GM11168 (cell line): ENCODE data around the gene RNF5.

Source experiments
- in situ Hi-C: fragments of 300-500 bp; cut with MboI; formaldehyde crosslinking; loops from one replicate; pipeline ENCODE4 v1.12.0; 2022; ENCODE audit warnings: low sequenced_read_pairs; ENCODE audit not compliant: unreplicated experiment

RNF5 gene

GRCh38 chr6:32151863-32152768 lies 26.1 kb upstream of the RNF5 start, which contains the start of gene PRRT1:
PRRT1 (minus strand) TSS chr6:32151939; CDS start chr6:32151827, 112 bp downstream.
- in situ Hi-C loops: no loop called here

DNA sequence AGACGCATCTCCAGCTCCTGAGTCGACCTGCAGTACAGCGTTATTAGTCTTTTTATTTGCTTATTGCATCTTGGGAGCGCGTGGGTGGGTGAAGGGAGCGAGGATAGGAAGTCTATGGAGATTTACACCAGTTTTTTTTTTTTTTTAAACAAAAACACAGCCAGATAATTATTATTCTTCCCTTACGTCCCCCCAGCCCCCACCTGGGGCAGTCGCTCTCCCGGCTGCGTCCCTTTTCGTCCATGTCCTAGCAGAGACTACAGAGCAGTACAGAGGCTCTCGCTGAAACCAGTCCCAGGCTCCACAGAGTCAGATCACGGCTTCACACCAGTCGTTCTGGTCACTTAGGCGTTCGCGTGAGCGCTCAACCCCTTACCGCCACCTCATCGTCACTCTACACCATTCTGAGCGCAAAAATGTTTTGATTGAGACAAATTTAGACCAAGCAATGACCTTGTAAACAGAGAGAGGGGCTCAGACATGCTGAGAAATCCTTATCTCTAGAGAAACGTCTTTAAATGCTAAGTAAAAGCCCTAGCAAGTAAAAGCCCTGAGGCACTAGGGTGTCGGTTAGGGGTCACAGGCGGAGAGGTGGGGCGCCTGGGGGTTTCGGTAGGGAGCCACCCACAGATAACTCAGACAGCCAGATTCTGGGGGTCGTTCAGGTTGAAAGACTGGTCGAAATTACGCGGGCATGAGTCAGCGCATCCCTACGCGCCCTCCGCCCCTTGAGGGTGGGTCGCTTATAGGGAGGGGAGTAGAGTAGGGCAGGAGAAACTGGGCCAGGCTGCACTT lies 25.2 kb upstream of the RNF5 start:
- in situ Hi-C loops: no loop called here

DNA sequence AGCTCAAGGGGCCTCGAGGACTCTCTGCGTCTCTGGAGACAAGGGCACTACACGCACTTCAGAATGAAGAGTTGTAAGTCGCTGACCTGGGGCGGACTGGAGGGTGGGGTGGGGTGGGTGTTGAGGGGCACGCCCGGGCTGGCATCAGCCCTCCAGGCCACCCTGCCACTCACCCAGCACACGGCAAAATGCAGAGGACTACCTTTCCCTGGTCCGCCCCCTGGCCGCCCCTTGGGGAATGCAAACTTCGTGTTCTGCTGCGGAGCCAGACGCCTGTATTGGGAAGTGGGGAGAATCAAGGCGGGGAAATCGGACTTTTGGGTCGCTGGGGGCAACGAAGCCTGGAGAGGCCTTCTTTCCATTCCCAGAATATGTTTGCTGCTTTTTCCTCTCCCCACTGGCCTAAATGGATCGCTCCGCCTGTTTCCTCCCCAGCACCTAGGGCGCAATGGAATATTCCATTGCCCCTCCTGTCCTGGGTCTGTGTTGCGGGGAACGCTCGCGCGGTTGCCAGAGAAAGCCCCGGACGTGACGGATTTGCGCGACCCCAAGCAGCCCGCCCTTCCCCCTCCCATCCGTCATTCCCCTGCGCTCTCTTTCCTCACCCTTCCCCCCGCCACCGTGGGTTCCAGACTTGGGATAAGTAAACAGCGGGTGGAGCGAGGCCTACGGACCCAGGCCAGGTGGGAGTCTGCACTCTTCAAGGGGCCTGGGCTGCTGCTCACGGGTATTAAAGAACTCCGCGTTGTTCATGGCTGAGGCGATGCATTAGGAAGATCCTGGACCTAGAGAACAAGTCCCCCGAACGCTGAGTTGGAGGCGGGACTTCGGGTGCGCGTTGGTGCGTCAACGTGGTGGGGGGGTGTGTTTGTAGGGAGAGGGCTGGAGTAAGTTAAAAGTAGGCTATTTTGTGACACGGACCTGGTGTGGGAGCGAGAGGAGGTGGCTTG lies 24.4 kb upstream of the RNF5 start, which contains the start of gene PPT2:
TSS of gene PPT2 (plus strand) at position 578 of the 950 bp plus-strand sequence. CDS start 454 bp downstream, outside the sequence.
- in situ Hi-C loops: no loop called here

DNA sequence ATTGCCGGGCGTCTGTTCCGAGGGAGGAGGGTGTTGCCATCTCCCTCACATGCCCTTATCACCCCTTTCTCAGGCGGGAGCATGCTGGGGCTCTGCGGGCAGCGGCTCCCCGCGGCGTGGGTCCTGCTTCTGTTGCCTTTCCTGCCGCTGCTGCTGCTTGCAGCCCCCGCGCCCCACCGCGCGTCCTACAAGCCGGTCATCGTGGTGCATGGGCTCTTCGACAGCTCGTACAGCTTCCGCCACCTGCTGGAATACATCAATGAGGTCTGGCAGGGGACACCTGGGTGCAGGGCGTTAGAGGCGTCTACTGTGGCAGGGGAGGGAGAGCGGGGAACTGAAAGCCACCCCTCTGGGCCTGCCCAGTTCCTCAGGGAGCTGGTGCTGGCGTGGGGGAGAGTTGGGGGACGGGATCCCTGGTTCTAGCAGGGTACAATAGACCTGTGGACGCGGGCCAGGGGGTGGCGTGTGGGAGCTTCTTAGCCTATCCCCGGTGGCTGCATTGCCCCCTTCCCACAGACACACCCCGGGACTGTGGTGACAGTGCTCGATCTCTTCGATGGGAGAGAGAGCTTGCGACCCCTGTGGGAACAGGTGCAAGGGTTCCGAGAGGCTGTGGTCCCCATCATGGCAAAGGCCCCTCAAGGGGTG lies 23.6 kb upstream of the RNF5 start:
- in situ Hi-C loops: no loop called here

DNA sequence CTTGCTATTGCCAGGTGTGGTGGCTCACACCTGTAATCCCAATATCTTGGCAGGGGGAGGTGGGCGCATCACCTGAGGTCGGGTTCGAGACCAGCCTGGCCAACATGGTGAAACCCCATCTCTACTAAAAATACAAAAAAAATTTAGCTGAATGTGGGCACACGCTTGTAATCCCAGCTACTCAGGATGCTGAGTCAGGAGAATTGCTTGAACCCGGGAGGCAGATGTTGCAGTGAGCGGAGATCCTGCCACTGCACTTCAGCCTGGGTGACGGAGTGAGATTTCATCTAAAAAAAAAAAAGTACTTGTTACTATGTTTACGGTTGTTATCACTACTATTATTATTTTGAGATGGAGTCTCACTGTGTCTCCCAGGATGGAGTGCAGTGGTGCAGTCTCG lies 21.3 kb upstream of the RNF5 start:
- in situ Hi-C loops: no loop called here

DNA sequence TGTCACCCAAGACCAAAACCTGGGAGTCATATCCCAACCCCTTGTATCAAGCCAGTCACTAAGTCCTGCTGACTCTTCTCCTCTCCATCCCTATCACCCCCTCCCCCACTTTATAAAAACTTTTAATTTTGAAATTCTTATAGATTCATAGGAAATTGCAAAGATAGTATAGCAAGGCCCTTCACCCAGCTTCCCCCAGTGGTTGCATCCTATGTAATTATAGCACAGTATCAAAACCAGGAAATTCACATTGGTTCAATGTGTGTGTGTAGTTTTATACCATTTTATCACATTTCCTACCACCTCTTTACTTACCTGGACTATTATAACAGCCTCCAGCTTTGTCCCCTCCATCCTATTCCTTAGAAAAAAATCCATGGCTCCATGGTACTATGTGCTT lies 20.2 kb upstream of the RNF5 start:
- in situ Hi-C loops: no loop called here

- in situ Hi-C loops: no loop called here
Observed at GRCh38 chr6:32163559-32164258, 14.5 kb upstream of the RNF5 start.

DNA sequence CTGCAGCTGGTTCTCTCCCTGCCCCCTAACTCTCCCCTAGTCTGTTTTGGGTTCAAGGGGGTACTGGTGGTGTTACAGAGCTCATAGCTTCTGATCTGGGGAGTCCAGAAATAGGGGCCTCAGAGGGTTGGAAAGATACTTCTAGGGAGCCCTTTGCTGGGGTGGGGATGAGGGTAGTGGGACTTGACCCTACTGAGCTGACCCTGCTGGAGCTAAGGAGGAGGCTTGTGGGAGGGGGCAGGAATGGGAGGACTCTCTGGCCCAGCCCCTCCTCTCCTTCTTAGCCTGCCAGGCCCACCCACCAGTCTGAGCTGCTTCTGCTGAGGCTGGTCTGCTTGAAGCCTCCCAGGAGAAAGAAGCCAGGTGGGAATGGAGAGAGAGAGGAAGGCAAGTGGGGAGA lies 13.9 kb upstream of the RNF5 start, which contains the start of gene EGFL8:
TSS of gene EGFL8 (plus strand) at position 301 of the 400 bp plus-strand sequence. CDS start 1,571 bp downstream, outside the sequence.
- in situ Hi-C loops: no loop called here

- in situ Hi-C loops: no loop called here
Observed at GRCh38 chr6:32166411-32167061, 11.7 kb upstream of the RNF5 start.

DNA sequence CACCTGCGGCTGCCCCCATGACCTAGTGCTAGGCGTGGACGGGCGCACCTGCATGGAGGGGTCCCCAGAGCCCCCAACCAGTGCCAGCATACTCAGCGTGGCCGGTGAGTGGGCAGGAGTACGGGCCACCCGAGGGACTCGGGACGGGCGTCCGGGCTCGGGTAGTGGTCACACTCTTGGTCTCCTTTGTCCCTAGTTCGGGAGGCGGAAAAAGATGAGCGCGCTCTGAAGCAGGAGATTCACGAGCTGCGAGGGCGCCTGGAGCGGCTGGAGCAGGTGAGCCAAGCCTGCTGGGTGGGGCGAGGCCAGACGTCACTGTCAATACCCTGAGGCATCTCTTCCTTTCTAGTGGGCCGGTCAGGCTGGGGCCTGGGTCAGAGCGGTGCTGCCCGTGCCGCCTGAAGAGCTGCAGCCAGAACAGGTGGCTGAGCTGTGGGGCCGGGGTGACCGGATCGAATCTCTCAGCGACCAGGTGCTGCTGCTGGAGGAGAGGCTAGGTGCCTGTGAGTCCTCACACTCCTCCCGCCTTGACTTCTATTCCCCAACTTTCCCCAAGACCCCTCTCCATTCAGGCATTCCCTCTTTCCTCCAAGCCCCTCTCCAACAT lies 10.9 kb upstream of the RNF5 start:
- in situ Hi-C loops: no loop called here

- in situ Hi-C loops: no loop called here
Observed at GRCh38 chr6:32167761-32168262, 10.4 kb upstream of the RNF5 start.

DNA sequence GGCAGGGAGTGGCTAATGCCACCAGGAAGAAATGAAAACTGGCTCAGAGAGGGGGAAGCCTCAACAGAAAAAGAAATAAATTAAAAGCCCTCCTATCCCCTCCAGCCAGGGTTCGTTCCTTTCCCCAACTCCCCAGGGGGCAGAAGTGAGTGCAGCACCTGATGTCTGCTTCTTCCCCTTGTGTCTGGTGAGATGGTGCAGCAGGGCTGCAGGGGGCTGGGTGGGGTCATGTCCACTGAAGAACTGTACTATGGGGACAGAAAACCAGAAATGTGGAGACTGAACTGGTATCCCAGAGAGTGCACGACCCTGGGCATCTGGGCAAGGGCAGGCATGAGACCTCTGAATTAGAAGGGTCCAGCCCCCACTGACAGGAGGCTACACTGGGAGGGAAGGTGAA lies 9.9 kb upstream of the RNF5 start:
- in situ Hi-C loops: no loop called here

DNA sequence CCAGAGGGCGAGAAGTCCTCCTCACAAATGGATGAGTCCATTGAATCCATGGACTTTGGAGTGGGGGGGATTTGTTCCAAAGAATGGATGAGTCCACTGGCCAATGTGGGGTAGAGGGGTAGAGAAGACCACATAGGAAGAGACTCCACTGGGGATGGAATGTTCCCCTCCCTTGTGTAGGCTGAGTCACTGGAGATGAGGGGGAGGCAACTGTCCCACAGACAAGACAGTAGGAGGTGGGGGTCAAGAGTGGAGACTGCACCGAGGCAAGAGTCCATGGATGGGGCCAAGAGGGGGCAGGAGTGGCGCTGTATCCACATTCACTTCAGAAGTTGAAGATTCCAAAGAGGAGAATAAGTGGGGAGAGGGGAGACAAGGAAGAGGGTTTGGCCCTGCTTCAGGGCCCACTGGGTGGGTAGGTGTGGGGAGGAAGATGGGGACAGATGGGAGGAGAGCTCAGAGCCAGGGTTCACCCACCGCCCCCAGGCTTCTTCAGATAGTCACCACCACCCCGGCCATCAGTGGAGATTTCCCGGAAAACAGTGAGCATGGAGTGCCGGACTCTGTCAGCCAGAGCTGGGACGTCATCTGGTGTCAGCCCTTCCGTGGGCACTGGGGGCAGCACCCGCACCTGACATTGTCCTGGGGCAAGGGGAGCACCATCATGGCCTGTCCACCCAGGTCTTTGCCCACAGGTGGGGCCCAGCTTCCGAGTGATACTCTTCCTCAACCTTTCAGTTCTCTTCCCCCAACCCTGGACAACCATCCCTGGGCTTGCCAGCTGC lies 9.2 kb upstream of the RNF5 start:
- in situ Hi-C loops: no loop called here

DNA sequence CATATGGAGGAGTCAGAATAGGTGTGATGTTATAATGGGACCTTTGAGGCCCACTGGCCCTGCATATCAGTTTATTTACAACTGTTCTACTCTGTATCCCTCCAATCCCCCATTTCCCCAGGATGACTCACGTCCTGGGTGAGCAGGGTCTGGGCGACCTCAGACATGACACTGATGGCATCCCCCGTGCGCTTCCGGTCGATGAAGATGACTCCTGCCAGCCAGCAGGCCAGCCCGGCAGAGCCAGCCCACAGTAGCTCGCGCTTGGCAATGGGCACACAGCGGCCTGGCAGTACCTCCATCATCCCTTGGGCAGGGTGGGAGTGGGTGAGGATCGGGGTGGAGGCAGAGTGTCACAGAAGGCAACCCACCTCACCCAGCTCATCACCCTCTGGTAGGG lies 7.9 kb upstream of the RNF5 start:
- in situ Hi-C loops: no loop called here

DNA sequence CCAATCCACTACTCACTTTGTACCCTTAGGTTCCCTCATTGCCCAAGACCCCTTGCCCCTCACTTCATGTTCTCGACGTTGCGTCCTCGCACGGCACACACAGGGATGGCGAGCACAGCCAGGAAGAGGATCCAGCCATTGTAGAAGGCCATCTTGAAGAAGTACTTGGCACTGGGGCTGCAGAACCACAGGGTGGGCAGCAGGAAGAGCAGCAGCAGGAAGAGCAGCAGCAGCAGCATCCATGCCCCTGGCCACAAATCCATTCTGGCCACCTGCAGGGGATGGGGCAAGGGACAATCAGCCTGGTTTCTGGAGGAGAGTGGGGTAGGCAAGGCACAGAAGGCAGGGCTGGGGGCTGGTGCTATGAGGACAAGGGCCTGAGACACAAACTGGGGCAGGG lies 7.0 kb upstream of the RNF5 start:
- in situ Hi-C loops: no loop called here

DNA sequence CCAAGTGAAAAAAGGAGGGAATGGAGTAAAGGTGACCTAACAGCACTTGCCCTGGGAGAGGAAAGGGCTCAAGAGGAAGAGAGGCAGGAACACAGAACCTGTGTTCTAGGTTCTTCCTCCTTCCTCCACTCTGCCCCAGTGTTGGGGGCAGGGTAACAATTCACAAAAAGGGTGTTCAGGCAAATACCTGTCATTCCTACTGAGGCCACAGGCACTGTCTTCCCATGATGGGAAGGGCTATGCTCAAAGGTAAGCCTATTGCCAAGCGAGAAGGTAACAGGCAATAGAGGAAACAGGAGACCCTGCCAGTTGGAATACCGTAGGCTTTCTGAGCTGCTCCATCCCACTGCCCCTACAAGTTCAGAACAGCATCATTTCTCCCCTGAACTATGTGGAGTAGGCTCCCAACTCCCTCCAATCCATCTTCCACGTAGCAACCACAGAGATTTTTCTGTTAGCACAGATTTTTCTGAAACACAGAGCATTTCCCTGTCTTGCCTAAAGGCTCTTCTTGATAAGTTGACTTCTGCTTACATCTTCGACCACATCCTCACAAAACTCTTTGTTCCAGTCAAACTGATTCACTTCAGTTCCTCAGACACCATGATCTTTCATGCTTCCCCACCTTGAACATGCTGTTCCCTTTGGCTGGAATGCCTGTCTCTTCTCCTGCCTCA lies 5.0 kb upstream of the RNF5 start:
- in situ Hi-C loops: no loop called here
